ENCODE results near the gene EFR3B. TPM values are rescaled to one million over a fixed set of nuclear protein-coding genes. Genes with fewer than 3 reads are reported as not detected.

The EFR3B gene
- total RNA-seq, 4 donors from 2014 or later, result under 0.01 to 6.1 (median 1.3) TPM; not detected in 1

DNA sequence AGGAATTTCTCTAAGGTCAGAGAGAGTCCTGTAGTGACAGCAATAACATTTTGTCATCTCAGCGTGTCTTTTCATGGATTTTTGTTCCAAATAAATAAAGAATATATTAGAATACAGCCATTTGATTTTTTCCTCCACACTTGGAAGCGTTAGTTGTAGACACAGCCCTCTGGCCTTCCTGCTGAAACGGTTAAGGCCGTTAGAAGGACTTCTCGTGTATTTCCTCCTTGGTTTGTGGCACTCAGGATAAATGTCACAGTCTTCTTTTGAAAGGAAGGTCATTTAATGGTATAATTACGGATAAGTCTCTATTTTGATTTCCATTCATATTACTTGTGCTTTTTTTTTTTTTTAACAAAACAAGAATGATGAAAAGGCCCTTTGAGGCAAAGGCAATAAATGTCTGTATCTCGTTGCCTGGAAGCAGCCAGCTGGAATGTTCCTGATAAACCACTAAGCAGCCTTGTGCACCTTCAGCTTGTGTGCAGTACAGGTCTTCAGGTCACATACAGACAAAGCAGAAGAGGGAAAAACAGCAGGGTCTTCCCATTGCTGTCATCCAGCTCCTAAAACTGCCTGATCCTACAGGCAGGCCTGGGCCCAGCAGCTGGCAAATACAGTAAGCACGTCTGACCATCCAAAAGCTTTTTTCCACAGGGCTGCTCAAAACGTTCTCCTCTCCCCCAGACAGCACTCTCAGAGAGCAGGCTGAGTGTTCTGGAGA is 14.4 kb downstream of the EFR3B start:
- no peak for TF ChIP-seq POLR2A (IDR thresholded peaks at IDR 0.05)
- TF ChIP-seq, protein P1, sequence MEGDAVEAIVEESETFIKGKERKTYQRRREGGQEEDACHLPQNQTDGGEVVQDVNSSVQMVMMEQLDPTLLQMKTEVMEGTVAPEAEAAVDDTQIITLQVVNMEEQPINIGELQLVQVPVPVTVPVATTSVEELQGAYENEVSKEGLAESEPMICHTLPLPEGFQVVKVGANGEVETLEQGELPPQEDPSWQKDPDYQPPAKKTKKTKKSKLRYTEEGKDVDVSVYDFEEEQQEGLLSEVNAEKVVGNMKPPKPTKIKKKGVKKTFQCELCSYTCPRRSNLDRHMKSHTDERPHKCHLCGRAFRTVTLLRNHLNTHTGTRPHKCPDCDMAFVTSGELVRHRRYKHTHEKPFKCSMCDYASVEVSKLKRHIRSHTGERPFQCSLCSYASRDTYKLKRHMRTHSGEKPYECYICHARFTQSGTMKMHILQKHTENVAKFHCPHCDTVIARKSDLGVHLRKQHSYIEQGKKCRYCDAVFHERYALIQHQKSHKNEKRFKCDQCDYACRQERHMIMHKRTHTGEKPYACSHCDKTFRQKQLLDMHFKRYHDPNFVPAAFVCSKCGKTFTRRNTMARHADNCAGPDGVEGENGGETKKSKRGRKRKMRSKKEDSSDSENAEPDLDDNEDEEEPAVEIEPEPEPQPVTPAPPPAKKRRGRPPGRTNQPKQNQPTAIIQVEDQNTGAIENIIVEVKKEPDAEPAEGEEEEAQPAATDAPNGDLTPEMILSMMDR (IDR thresholded peaks at IDR 0.05), result no peak
- DNase-seq, result no peak

DNA sequence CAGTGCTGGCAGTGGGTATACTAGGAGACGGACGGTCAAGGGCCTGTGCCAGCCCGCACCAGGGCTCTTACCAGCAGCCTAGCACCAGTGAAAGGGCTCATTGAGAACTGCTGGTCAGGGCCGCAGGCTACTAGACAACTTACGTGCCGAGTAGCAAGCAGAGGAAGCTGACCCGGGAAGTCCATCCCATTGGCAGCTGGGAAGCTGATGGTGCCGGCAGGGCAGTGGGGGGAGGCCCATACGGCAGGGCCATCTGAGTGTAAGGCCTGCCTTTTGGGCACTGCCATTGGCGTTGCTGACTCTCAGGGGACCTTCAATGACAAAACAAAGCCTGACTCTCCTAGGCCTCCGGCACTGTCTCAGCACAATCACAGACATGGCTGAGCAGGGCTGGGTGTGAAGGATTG is 20.6 kb downstream of the EFR3B start:
- H3K4me3 ChIP-seq, result no peak overlapping the region
- H3K4me1 ChIP-seq, result no peaks in the 10 kb centered on the region
- H3K27ac ChIP-seq, result no peak overlapping the region
- no peak for DNase-seq
- no peaks in the 10 kb centered on the region for H3K27me3 ChIP-seq
- H3K9me3 ChIP-seq, result no peaks in the 10 kb centered on the region
- intact Hi-C loops (cut with DNase I; ENCODE audit: low total_unique reads), result no loop called here
- H3K36me3 ChIP-seq, result no peaks in the 10 kb centered on the region
- TF ChIP-seq, protein P1 (IDR thresholded peaks at IDR 0.05), result no peak
- no peak for TF ChIP-seq POLR2A (IDR thresholded peaks at IDR 0.05)

More for the DNA sequence above, 14.4 kb downstream of the EFR3B start:
- intact Hi-C loops (cut with DNase I; ENCODE audit: low total_unique reads), result no loop called here
- Histone ChIP-seq H3K4me3 (no peak overlapping the region), H3K9me3 (no peaks in the 10 kb centered on the region), H3K27me3 (no peaks in the 10 kb centered on the region), H3K36me3 (no peaks in the 10 kb centered on the region), H3K27ac (no peak overlapping the region), H3K4me1 (no peaks in the 10 kb centered on the region)

DNA sequence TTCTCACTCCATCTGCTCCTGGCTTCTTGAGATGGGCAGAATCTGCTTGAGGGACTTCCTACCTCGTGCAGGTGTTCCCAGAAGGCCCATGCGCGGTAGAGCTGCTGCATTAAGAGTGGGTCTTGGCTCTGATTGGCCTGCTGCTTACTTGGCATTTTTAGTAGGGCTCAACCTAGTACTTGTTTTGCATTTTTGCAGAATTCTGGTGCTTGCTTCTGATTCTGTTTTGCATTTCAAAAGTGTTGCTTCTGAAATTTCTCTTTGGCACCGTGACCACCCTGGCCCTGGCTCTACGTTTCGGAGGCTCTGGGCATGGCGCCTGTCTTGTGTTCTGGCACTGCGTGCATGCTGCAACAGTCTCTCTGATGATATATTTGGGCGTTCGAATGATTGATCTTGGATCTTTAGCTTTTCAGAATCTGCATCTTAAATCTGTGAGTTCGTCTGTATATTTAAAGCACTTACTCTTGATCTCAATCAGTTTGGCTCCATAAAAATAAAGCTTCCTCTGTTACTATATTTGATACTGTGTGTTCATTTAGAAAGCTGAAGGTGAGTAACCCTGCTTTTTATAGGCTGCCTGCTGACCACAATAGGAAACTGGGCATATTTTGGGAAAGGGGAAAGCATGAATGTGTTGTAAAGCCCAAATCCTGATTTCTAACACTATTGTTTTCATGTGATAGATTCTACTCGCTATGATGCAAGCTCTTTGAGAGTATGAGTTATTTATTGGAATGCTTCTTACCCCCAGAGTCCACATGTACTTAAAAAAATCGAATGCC is 22.2 kb downstream of the EFR3B start:
- Histone ChIP-seq H3K4me1 (no peaks in the 10 kb centered on the region), H3K36me3 (no peaks in the 10 kb centered on the region), H3K4me3 (no peak overlapping the region), H3K27me3 (no peaks in the 10 kb centered on the region), H3K9me3 (no peaks in the 10 kb centered on the region), H3K27ac (no peak overlapping the region)
- intact Hi-C loops (cut with DNase I; ENCODE audit: low total_unique reads), result no loop called here
- TF ChIP-seq POLR2A (IDR thresholded peaks at IDR 0.05), result no peak
- TF ChIP-seq, protein P1 (IDR thresholded peaks at IDR 0.05), result no peak
- DNase-seq, result no peak

DNA sequence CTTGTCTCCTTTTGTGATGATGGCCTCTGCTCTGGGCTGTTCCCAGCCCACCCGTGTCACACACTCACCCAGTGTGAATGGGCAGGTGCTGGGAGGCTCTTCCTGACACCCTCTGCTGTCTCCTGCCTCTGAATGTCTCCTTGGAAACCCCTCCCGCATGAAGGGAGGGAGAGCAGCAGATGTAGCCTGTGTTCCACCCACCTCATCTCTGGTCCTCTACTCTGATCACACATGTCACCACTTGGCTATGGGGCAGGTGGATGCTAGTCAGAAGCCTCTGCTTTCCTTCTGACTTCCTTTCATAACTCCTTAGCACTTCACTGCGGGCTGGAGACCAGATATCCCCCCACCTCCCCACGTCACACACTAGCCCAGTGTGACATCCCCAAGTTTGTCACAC is 23.9 kb downstream of the EFR3B start:
- Histone ChIP-seq H3K27ac (no peak overlapping the region), H3K9me3 (no peaks in the 10 kb centered on the region), H3K27me3 (no peaks in the 10 kb centered on the region), H3K4me1 (no peaks in the 10 kb centered on the region), H3K4me3 (no peak overlapping the region), H3K36me3 (no peaks in the 10 kb centered on the region)
- TF ChIP-seq, protein P1 (IDR thresholded peaks at IDR 0.05), result no peak
- no peak for TF ChIP-seq POLR2A (IDR thresholded peaks at IDR 0.05)
- no peak for DNase-seq
- intact Hi-C loops (cut with DNase I; ENCODE audit: low total_unique reads), result no loop called here

DNA sequence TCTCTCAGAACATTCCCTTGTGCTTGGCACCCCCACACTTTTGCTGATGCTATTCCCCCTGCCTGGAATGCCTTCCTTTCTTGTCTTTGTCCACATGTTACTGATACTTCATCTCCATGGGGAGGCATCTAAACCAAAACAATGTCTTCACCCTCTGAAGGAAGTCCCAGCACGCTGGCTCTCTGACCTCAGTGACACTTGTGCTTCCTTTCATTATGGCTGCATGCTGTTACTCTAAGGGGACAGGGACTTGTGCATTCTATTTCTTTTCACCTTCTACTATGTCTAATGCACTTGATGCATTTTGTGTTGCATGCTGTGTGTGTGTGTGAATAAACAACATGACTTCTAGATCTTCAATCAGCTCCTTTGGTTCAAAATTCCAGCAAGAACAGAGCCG is 24.6 kb downstream of the EFR3B start:
- TF ChIP-seq POLR2A (IDR thresholded peaks at IDR 0.05), result no peak
- TF ChIP-seq, protein P1 (IDR thresholded peaks at IDR 0.05), result no peak
- H3K4me1 ChIP-seq, result no peaks in the 10 kb centered on the region

More for the DNA sequence above, 24.6 kb downstream of the EFR3B start:
- intact Hi-C loops (cut with DNase I; ENCODE audit: low total_unique reads), result no loop called here
- Histone ChIP-seq H3K27me3 (no peaks in the 10 kb centered on the region), H3K27ac (no peak overlapping the region), H3K36me3 (no peaks in the 10 kb centered on the region), H3K4me3 (no peak overlapping the region), H3K9me3 (no peaks in the 10 kb centered on the region)
- DNase-seq, result no peak
